K562 (cell line): ENCODE results near the gene PPIE. TPM values are rescaled to one million over a fixed set of nuclear protein-coding genes. Genes with fewer than 3 reads are reported as not detected.
"Not testable (repeated sequence)": the region's sequence is repeated elsewhere in the genome, so short reads cannot be mapped to it uniquely, and the experiment has no call there.

ENCODE experiments used
- ATAC-seq: fragments of 200-7000 bp; cut with Tn5 transposase; 3 replicates; pipeline ENCODE4 v1.9.1; 2020; ENCODE audit warnings: moderate library complexity
- BruUV-seq: library from RNA; stranded (reverse); fragments of 400-500 nt; replicated peaks from 2 replicates; lab custom pipeline; 2021; lab: Mats Ljungman, UMichigan
- CTCF ChIA-PET: fragments of 300-600 bp; formaldehyde crosslinking; extraction: SDS; loops from one replicate; lab custom pipeline; 2021; ENCODE audit warnings: low intra/inter-chr PET ratio; lab: Yijun Ruan, JAX
- POLR2A ChIA-PET: fragments of 300-600, 350-650 bp; sonication (Branson Sonifier 250); formaldehyde crosslinking; extraction: SDS; loops from one replicate; lab custom pipeline; 2021; ENCODE audit warnings: antibody characterized with exemption, inconsistent platforms; lab: Yijun Ruan, JAX
- DNase-seq, 4 experiments: peaks; one replicate each; pipeline versions ENCODE4 v3.0.0 to v3.0.0-alpha.2; 2011 to 2018; ENCODE audit warnings: low spot score in 3 of 4, mixed read lengths in 3 of 4; ENCODE audit errors: extremely low read depth in 1 of 4
- FAIRE-seq: peaks from 2 replicates; lab custom pipeline; 2011; peaks lifted over from hg19 to GRCh38; lab: Jason Lieb, UNC
- H2AFZ ChIP-seq: 2 replicates; pipeline ENCODE4 v1.6.0; 2011; ENCODE audit warnings: low read depth, low read length, control low read depth, inconsistent platforms
- H3K27ac ChIP-seq: fragments of 200-600 bp; 3 replicates; pipeline ENCODE4 v1.8.0; 2011; ENCODE audit warnings: low read depth, mild to moderate bottlenecking, control low read depth, inconsistent platforms, low read length, moderate library complexity, mixed read lengths; ENCODE audit errors: extremely low read depth
- H3K27me3 ChIP-seq, 2 experiments: fragments of 300-600 bp in 1 of 2; 2 replicates in 1 of 2; 3 replicates in 1 of 2; pipeline versions ENCODE4 v1.6.0 to v1.8.0; 2011; ENCODE audit warnings: inconsistent platforms in 2 of 2, low read length in 2 of 2, mild to moderate bottlenecking in 1 of 2, mixed read lengths in 1 of 2, moderate library complexity in 1 of 2; ENCODE audit not compliant: control insufficient read depth in 2 of 2, insufficient read depth in 2 of 2
- H3K36me3 ChIP-seq: fragments of 300-600 bp; 3 replicates; pipeline ENCODE4 v1.8.0; 2011; ENCODE audit warnings: mild to moderate bottlenecking, low read length, inconsistent platforms; ENCODE audit not compliant: control insufficient read depth, insufficient read depth
- H3K4me1 ChIP-seq, 2 experiments: fragments of 200-600 bp in 1 of 2; replicated peaks in 1 of 2; 2 replicates in 1 of 2; 3 replicates in 1 of 2; pipeline versions ENCODE4 v1.5.1 to v1.8.0; 2011; ENCODE audit warnings: inconsistent platforms in 2 of 2, low read length in 2 of 2, mild to moderate bottlenecking in 1 of 2, mixed read lengths in 1 of 2, moderate library complexity in 1 of 2; ENCODE audit not compliant: control insufficient read depth in 2 of 2, insufficient read depth in 2 of 2
- H3K4me2 ChIP-seq: 2 replicates; pipeline ENCODE4 v1.6.1; 2011; ENCODE audit warnings: low read length, control low read depth, inconsistent platforms, mixed read lengths; ENCODE audit not compliant: insufficient read depth
- H3K4me3 ChIP-seq: fragments of 200-600 bp; sonication (generic), shearing (Covaris generic); 2 replicates; pipeline ENCODE4 v1.5.1; 2016; ENCODE audit warnings: control low read depth, inconsistent platforms
- H3K79me2 ChIP-seq: fragments of 200-600 bp; 3 replicates; pipeline ENCODE4 v1.8.0; 2011; ENCODE audit warnings: low read length, inconsistent platforms; ENCODE audit not compliant: control insufficient read depth, insufficient read depth
- H3K9ac ChIP-seq, 2 experiments: 2 replicates each; pipeline versions ENCODE4 v1.6.0 to v1.6.1; 2011; ENCODE audit warnings: low read depth in 2 of 2, low read length in 2 of 2, control low read depth in 1 of 2, inconsistent platforms in 1 of 2, mild to moderate bottlenecking in 1 of 2, mixed read lengths in 1 of 2; ENCODE audit not compliant: insufficient read depth in 1 of 2
- H3K9me1 ChIP-seq: one replicate; pipeline ENCODE4 v1.6.0; 2011; ENCODE audit warnings: inconsistent platforms, mild to moderate bottlenecking, low read length, moderate library complexity; ENCODE audit not compliant: control insufficient read depth, insufficient read depth
- H3K9me3 ChIP-seq: replicated peaks from 2 replicates; pipeline ENCODE4 v1.5.1; 2011; ENCODE audit warnings: low read depth, low read length, inconsistent platforms; ENCODE audit not compliant: control insufficient read depth, insufficient read depth
- H4K20me1 ChIP-seq: replicated peaks from 2 replicates; pipeline ENCODE4 v1.6.1; 2011; ENCODE audit warnings: low read length, inconsistent platforms, mixed read lengths; ENCODE audit not compliant: control insufficient read depth, insufficient read depth
- WGBS: fragments of 100-300 bp; shearing (Covaris generic); methylation state at CpG from one replicate; pipeline ENCODE4 v1.1.6; 2016; ENCODE audit warnings: low coverage, mixed read lengths; ENCODE audit not compliant: insufficient coverage; ENCODE audit errors: missing lambda C conversion rate; 5-methylcytosine and 5-hydroxymethylcytosine counted together
- in situ Hi-C: fragments of 300-500 bp; cut with MboI; formaldehyde crosslinking; loops from 4 replicates; pipeline ENCODE4 v1.15.0; 2018; ENCODE audit warnings: inconsistent platforms, mixed read lengths
- intact Hi-C: fragments of 100-400 bp; cut with micrococcal nuclease; formaldehyde crosslinking; loops from 2 replicates; pipeline ENCODE4 v1.14.2; 2022
- polyA plus RNA-seq, 8 experiments: library from polyadenylated mRNA; depleted of rRNA in 4 of 8; stranded (reverse) in 5 of 8; unstranded in 3 of 8; fragments of >200 nt; fragmentation: Nextera tagmentation in 2 of 8; fragmentation: Illumina TruSeq in 1 of 8; extraction: Ambion mirVana in 2 of 8; extraction: Trizol in 1 of 8; gene quantifications; 2 replicates each; pipeline versions ENCODE4 v1.2.1 to v1.2.3, GENCODE V29; 2011 to 2014; ENCODE audit warnings: inconsistent platforms in 1 of 8, missing spikeins in 1 of 8
- total RNA-seq, 7 experiments: library from RNA; depleted of rRNA in 6 of 7; stranded (reverse); fragments of >200 nt in 6 of 7; fragmentation: Illumina TruSeq in 2 of 7; extraction: Trizol in 2 of 7; gene quantifications; 2 replicates each; pipeline versions ENCODE4 v1.2.1 to v1.2.3, GENCODE V29; 2011 to 2021; ENCODE audit warnings: low replicate concordance in 1 of 7

Gene PPIE
- total and polyA plus RNA-seq, 9 of the 15 experiments (the other 6 are each of a cell fraction or from before 2014, with no cell fraction given) = 75.4 to 444 (median 131) TPM

GRCh38 chr1:39764512-39764911 is 25.8 kb downstream of the PPIE start:
- H3K79me2 ChIP-seq, BruUV-seq, DNase-seq, H2AFZ ChIP-seq, H3K4me2 ChIP-seq, H3K9ac ChIP-seq, H3K36me3 ChIP-seq, POLR2A ChIA-PET, FAIRE-seq, H3K9me1 ChIP-seq, H3K27me3 ChIP-seq, CTCF ChIA-PET, H3K4me3 ChIP-seq, H3K27ac ChIP-seq, H4K20me1 ChIP-seq, H3K9me3 ChIP-seq: not testable (repeated sequence)
- intact Hi-C loops (loop anchor here (5.0 kb wide), 1 partner anchor 242 kb away; no protein-coding TSS in a partner anchor), in situ Hi-C loops (loop anchor here (5.0 kb wide), 1 partner anchor 242 kb away; no protein-coding TSS in a partner anchor)
- peaks cover 0 to 18% of the 10 kb centered on the region in 2 experiments; a peak in 2 of 5 replicates for H3K4me1 ChIP-seq
- peak; percentile 7; the same call in 1 of the 3 replicates for ATAC-seq
- no CpG with 5 or more reads among the region's 19 CpGs for WGBS

GRCh38 chr1:39766466-39766865 is 27.8 kb downstream of the PPIE start:
- 13% methylated on average over 1 of the region's 5 CpGs for WGBS
- ATAC-seq (peak; percentile 63), FAIRE-seq (peak; percentile 77)
- H3K4me3 ChIP-seq, H4K20me1 ChIP-seq, H3K27ac ChIP-seq, DNase-seq, POLR2A ChIA-PET, H3K4me2 ChIP-seq, in situ Hi-C loops, H3K9me1 ChIP-seq, CTCF ChIA-PET, H3K27me3 ChIP-seq, H3K79me2 ChIP-seq, H3K36me3 ChIP-seq, H2AFZ ChIP-seq, H3K9me3 ChIP-seq, H3K9ac ChIP-seq, BruUV-seq, intact Hi-C loops: not testable (repeated sequence)
- peaks cover 0 to 12% of the 10 kb centered on the region in 2 experiments; a peak in 2 of 5 replicates for H3K4me1 ChIP-seq

- CTCF ChIA-PET, H3K27ac ChIP-seq, H3K27me3 ChIP-seq, H3K9ac ChIP-seq, FAIRE-seq, DNase-seq, H3K4me2 ChIP-seq, H3K4me1 ChIP-seq, in situ Hi-C loops, H4K20me1 ChIP-seq, H3K79me2 ChIP-seq, ATAC-seq, intact Hi-C loops, H3K9me1 ChIP-seq, H3K36me3 ChIP-seq, H2AFZ ChIP-seq, BruUV-seq, H3K4me3 ChIP-seq, H3K9me3 ChIP-seq: not testable (repeated sequence)
- POLR2A ChIA-PET = interaction anchor here (0.9 kb wide), 1 partner anchor 18 kb away, joined by 3 read pairs; no protein-coding TSS in a partner anchor
- WGBS = 29% methylated on average over 14 of the region's 19 CpGs
Observed at GRCh38 chr1:39769502-39769901, 30.8 kb downstream of the PPIE start.
